Spleen (tissue), 11 donors: Measurements from ENCODE around the gene ATAD3B. TPM values are rescaled to one million over a fixed set of nuclear protein-coding genes. Genes with fewer than 3 reads are reported as not detected.
"Not testable (repeated sequence)": the region's sequence is repeated elsewhere in the genome, so short reads cannot be mapped to it uniquely, and the experiment has no call there.

Experiments used
- DNase-seq: peaks from one replicate; pipeline ENCODE4 v3.0.0-alpha.2; 2020
- H3K27ac ChIP-seq, 8 donors: fragments of 200-600 bp; sonication (generic) in 7 of 8; 1 replicate in 4 of 8; 2 replicates in 4 of 8; pipeline versions ENCODE4 v1.5.0 to v1.8.0; 2016 to 2021; ENCODE audit warnings: inconsistent platforms in 4 of 8, mild to moderate bottlenecking in 4 of 8, moderate library complexity in 1 of 8
- H3K27me3 ChIP-seq, 7 donors: fragments of 200-600 bp; sonication (generic) in 6 of 7; replicated peaks in 1 of 7; 1 replicate in 4 of 7; 2 replicates in 3 of 7; pipeline versions ENCODE4 v1.5.0 to v1.8.0; 2016 to 2021; ENCODE audit warnings: inconsistent platforms in 3 of 7, mild to moderate bottlenecking in 1 of 7
- H3K36me3 ChIP-seq, 6 donors: fragments of 200-600 bp; sonication (generic) in 5 of 6; 1 replicate in 4 of 6; 2 replicates in 2 of 6; pipeline versions ENCODE4 v1.5.0 to v1.8.0; 2016 to 2021; ENCODE audit warnings: inconsistent platforms in 2 of 6
- H3K4me1 ChIP-seq, 6 donors: fragments of 200-600 bp; sonication (generic) in 5 of 6; 1 replicate in 3 of 6; 2 replicates in 3 of 6; pipeline versions ENCODE4 v1.5.0 to v1.8.0; 2016 to 2021; ENCODE audit warnings: inconsistent platforms in 3 of 6
- H3K4me3 ChIP-seq, 8 donors: fragments of 200-600 bp; sonication (generic) in 7 of 8; 1 replicate in 4 of 8; 2 replicates in 4 of 8; pipeline versions ENCODE4 v1.5.0 to v1.8.0; 2016 to 2021; ENCODE audit warnings: inconsistent platforms in 4 of 8, mild to moderate bottlenecking in 4 of 8, moderate library complexity in 2 of 8
- H3K9me3 ChIP-seq, 8 donors: fragments of 200-600 bp; sonication (generic) in 7 of 8; 1 replicate in 4 of 8; 2 replicates in 4 of 8; pipeline versions ENCODE4 v1.5.0 to v1.8.0; 2016 to 2021; ENCODE audit warnings: inconsistent platforms in 4 of 8
- POLR2A ChIP-seq, 3 donors: fragments of 450-650 bp; IDR thresholded peaks; one replicate each; pipeline ENCODE4 v1.5.1; 2017; ENCODE audit warnings: antibody characterized with exemption in 3 of 3, mild to moderate bottlenecking in 1 of 3
- POLR2AphosphoS5 ChIP-seq, 3 donors: sonication (generic); formaldehyde crosslinking; IDR thresholded peaks; one replicate each; pipeline ENCODE4 v1.5.1; 2017; ENCODE audit warnings: antibody characterized with exemption in 3 of 3
- WGBS, 5 donors: extraction: QIAGEN DNeasy Blood & Tissue Kit in 3 of 5; methylation state at CpG; one replicate each; pipeline versions ENCODE4 v1.1.5 to v1.1.7; 2013 to 2018; 5-methylcytosine and 5-hydroxymethylcytosine counted together
- intact Hi-C: fragments of 100-400 bp; cut with DNase I; formaldehyde crosslinking; loops from one replicate; pipeline ENCODE4 v1.15.0; 2023; ENCODE audit warnings: low total_unique reads
- polyA plus RNA-seq, 3 donors: library from polyadenylated mRNA; stranded (reverse); fragments of 200-250 nt; gene quantifications; one replicate each; pipeline ENCODE4 v1.2.1, GENCODE V29; 2013
- total RNA-seq, 7 donors: library from RNA; depleted of rRNA in 3 of 7; stranded (reverse); fragments of >200 nt in 3 of 7; fragmentation: NEBNext Ultra II Directional in 4 of 7; extraction: Animal tissue kit (Norgen Biotek cat#: 25700) in 4 of 7; gene quantifications; one replicate each; pipeline versions ENCODE4 v1.1.0 to v1.2.1, GENCODE V29; 2016 to 2021
- TF ChIP-seq, protein P1 (sequence below), 11 experiments: fragments of 200-600 bp in 7 of 11; fragments of 450-650 bp in 4 of 11; sonication (generic) in 4 of 11; IDR thresholded peaks in 8 of 11; conservative IDR thresholded peaks in 3 of 11; 1 replicate in 7 of 11; 2 replicates in 4 of 11; pipeline versions ENCODE4 v1.4.0 to v1.8.0; 2016 to 2021; ENCODE audit warnings: antibody characterized with exemption in 11 of 11, inconsistent platforms in 4 of 11, mild to moderate bottlenecking in 1 of 11
- donor health status: healthy with polysubstance abuse.
- donor health status: DM: no; HTN: no; CAD: no; lungs with moderate emphysema.
- donor health status: DM: no; HTN: no; CAD: no.
- donor health status: Bipolar disorder and iron deficiency.
- donor health status: healthy.
- donor health status: DM: no; HTN: no; CAD: no.
- donor health status: DM: yes; HTN: yes; CAD: no.

ATAD3B gene
- total and polyA plus RNA-seq, 10 donors = 11.5 to 62.3 (median 26.3) TPM

GRCh38 chr1:1507305-1507704 is 35.7 kb downstream of the ATAD3B start:
- intact Hi-C loops = no loop called here
- Histone ChIP-seq H3K4me1 (peaks cover 3 to 30% (median 17%) of the 10 kb centered on the region in 6 donors), H3K9me3 (no peaks in the 10 kb centered on the region), H3K27me3 (no peaks in the 10 kb centered on the region), H3K36me3 (no peaks in the 10 kb centered on the region), H3K27ac (no peak overlapping the region), H3K4me3 (no peak overlapping the region)
- TF ChIP-seq, protein P1, sequence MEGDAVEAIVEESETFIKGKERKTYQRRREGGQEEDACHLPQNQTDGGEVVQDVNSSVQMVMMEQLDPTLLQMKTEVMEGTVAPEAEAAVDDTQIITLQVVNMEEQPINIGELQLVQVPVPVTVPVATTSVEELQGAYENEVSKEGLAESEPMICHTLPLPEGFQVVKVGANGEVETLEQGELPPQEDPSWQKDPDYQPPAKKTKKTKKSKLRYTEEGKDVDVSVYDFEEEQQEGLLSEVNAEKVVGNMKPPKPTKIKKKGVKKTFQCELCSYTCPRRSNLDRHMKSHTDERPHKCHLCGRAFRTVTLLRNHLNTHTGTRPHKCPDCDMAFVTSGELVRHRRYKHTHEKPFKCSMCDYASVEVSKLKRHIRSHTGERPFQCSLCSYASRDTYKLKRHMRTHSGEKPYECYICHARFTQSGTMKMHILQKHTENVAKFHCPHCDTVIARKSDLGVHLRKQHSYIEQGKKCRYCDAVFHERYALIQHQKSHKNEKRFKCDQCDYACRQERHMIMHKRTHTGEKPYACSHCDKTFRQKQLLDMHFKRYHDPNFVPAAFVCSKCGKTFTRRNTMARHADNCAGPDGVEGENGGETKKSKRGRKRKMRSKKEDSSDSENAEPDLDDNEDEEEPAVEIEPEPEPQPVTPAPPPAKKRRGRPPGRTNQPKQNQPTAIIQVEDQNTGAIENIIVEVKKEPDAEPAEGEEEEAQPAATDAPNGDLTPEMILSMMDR (IDR thresholded peaks at IDR 0.05 in 8 of 11, conservative IDR thresholded peaks at IDR 0.05 in 3 of 11) = no peak
- TF ChIP-seq POLR2AphosphoS5 (IDR thresholded peaks at IDR 0.05) (no peak), POLR2A (IDR thresholded peaks at IDR 0.05) (no peak)
- no peak for DNase-seq
- WGBS, 5 donors = 87 to 92% (median 90%) methylated on average over 4 of the region's 4 CpGs

DNA sequence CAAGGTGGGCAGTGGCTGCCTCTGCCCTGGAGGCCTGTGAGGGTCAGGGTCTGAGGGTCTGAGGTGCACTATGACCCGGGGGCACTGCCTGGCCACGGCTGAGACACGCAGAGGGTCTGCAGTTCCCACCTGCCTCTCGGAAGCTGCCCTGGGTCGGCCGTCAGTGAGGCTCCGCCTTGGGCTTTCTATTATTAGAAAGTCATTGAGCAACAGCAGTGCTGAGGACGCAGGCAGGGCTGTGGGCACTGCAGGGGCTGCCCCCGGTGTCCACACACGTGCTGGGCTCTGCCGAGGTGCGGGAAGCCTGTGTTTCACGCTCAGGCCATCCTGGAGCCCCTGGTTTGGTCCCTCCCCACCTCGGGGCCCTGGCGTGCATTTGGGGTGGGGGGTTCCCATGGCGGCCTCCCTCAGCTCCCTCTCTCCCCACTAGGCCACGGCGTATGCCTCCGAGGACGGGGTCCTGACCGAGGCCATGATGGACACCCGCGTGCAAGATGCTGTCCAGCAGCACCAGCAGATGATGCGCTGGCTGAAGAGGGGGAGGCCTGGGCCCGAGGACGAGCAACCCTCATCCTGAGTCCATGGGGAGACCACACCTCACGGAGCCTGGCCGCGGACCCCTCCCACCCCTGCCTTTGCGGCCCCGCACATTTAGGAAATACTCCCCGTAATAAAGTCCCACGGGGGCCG is 37.4 kb downstream of the ATAD3B start:
- WGBS, 5 donors = 67 to 93% (median 83%) methylated on average over 3 to 29 of the region's 34 CpGs
- DNase-seq, H3K27ac ChIP-seq, H3K9me3 ChIP-seq, H3K4me3 ChIP-seq, intact Hi-C loops, H3K27me3 ChIP-seq, H3K36me3 ChIP-seq: not testable (repeated sequence)
- H3K4me1 ChIP-seq = peaks cover 3 to 41% (median 23%) of the 10 kb centered on the region in 6 donors

DNA sequence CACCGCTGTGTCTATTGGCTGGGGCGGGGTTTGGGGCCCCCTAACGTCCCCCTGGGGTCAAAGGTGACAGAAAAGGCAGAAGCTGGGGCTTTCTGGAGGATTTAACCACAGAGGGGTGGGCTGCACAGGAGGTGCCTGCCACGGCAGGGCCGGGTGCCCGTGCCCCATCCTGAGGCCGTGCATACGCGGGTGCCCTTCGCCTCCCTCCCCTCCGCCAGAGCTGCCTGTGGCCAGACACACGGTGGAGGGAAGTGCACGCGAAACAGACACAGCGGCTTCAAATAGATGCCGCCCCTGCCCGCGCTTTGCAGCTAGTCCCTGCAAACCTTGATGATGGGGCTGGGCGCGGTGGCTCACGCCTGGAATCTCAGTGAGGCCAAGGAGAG is 37.9 kb downstream of the ATAD3B start:
- intact Hi-C loops, H3K27ac ChIP-seq, H3K27me3 ChIP-seq, H3K4me3 ChIP-seq, H3K9me3 ChIP-seq, H3K36me3 ChIP-seq, DNase-seq: not testable (repeated sequence)
- peaks cover 3 to 46% (median 23%) of the 10 kb centered on the region in 6 donors for H3K4me1 ChIP-seq
- WGBS, 5 donors = 70 to 85% (median 74%) methylated on average over 14 to 20 of the region's 21 CpGs

DNA sequence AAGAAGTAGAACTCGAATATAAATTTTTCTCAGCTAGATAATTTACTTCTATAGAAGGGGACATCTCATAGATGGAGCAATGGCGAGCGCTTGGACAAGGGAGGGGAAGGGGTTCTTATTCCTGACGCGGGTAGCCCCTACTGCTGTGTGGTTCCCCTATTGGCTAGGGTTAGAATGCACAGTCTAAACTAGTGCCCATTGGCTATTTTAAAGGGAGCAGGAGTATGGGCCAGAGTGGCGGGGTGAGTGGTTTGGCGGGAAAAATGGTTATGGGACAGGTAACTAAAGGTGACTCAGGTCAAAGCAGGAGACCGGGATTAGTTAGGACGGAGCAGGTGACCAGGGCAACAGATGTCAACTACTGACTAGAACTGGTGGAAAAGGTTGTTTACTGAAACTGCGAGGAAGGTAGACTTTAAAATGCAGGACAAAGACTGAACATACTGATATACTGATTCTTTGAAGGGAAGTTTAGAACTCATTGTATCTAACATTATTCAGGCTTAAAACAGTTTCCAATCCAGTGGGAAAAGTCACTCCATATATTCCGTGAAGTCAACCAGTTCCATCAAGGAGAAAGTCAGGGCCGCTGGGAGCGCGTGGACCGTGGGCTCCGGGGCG is 39.5 kb downstream of the ATAD3B start:
- Histone ChIP-seq H3K36me3 (peaks cover 0 to 10% (median 0%) of the 10 kb centered on the region in 6 donors), H3K4me1 (peaks cover 3 to 31% (median 14%) of the 10 kb centered on the region in 6 donors), H3K27me3 (no peaks in the 10 kb centered on the region), H3K9me3 (no peaks in the 10 kb centered on the region), H3K27ac (peak overlapping the region; percentile 86 to 95 (median 92)), H3K4me3 (peak overlapping the region; percentile 77 to 94 (median 84))
- WGBS, 5 donors = 16 to 21% (median 18%) methylated on average over 17 of the region's 17 CpGs
- TF ChIP-seq POLR2A (IDR thresholded peaks at IDR 0.05) = no peak
- TF ChIP-seq POLR2AphosphoS5 (IDR thresholded peaks at IDR 0.05) = no peak
- TF ChIP-seq, protein P1 (IDR thresholded peaks at IDR 0.05 in 8 of 11, conservative IDR thresholded peaks at IDR 0.05 in 3 of 11) = no peak
- DNase-seq = no peak
- intact Hi-C loops = no loop called here

DNA sequence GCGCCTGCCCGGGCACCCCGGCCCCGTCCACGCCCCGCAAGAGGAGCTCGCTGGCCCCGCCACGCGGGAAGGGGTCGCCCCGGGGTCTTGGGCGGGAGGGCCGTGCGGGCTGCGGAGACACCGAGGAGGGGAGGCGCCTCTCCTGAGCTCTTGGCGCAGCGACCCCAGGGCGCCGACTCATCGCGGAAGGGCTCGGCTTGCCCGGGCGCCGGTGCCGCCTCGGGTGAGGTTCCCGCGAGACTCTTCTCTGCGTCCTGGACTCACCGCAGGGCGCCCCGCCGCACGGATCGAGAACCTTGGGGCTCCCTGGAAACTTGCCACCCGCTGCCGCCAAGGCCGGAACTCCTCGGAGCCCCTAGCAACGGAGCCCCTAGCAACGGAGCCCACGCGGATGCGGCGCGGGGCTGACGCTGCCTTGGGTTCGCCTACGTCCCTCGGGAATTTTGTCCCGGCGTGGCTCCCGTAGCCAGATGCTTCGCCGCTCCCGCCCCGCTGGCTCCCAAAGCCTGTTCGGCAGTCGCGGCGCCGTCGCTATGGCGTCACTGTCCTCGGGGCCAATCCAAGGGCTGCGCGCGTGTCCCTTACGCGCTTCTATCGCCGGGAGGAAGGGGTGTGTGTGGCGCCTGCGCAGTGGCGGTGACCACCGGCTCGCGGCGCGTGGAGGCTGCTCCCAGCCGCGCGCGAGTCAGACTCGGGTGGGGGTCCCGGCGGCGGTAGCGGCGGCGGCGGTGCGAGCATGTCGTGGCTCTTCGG is 40.1 kb downstream of the ATAD3B start, which contains the start of gene ATAD3A:
ATAD3A (plus strand) TSS at position 630 of the 753 bp plus-strand sequence; CDS start at position 737, 107 bp downstream.
- Histone ChIP-seq H3K4me3 (peak within 1 kb of the TSS; percentile 77 to 94 (median 84)), H3K27me3 (no peaks in the 10 kb centered on the region), H3K27ac (peak within 1 kb of the TSS; percentile 86 to 95 (median 92)), H3K4me1 (peaks cover 3 to 31% (median 14%) of the 10 kb centered on the region in 6 donors), H3K9me3 (no peaks in the 10 kb centered on the region), H3K36me3 (peaks cover 0 to 17% (median 0%) of the 10 kb centered on the region in 6 donors)
- intact Hi-C loops = no loop called here
- TF ChIP-seq, protein P1 (IDR thresholded peaks at IDR 0.05 in 8 of 11, conservative IDR thresholded peaks at IDR 0.05 in 3 of 11) = peak in 5 of 11 experiments; percentile 8 to 22 (median 21)
- TF ChIP-seq POLR2AphosphoS5 (IDR thresholded peaks at IDR 0.05) = peak; percentile 95 to 98 (median 96)
- TF ChIP-seq POLR2A (IDR thresholded peaks at IDR 0.05) = peak in 1 of 3 donors; percentile 88
- peak; percentile 99 for DNase-seq
- WGBS, 5 donors = 0 to 1% (median 0%) methylated on average over 34 to 99 of the region's 99 CpGs

DNA sequence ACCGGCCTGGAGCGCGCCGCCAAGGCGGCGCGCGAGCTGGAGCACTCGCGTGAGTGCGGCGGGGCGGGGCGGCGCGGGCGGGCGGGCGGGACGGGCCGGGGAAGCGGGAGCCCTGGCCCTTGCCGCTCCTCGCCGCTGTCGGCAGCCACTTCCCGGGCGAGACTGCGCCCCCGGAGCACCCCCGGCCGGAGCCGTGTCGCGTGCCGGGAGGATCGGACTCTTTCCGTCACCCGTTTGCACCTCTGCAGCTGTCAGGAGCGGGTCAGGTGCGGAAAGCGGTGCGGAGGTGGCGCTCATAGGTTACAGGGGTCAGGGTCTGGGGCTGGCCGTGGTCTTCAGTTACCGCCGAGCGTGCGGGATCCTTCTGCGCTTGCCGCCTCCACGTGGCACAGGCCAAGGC is 40.9 kb downstream of the ATAD3B start:
- H3K9me3 ChIP-seq, intact Hi-C loops, H3K27me3 ChIP-seq: not testable (repeated sequence)
- peaks cover 3 to 31% (median 14%) of the 10 kb centered on the region in 6 donors for H3K4me1 ChIP-seq
- peaks cover 0 to 22% (median 0%) of the 10 kb centered on the region in 6 donors for H3K36me3 ChIP-seq
- H3K4me3 ChIP-seq = peak overlapping the region; percentile 77 to 94 (median 84)
- H3K27ac ChIP-seq = peak overlapping the region in 5 of 8 donors; percentile 86 to 95 (median 93)
- DNase-seq = peak; percentile 84
- WGBS, 5 donors = 0 to 3% (median 1%) methylated on average over 13 to 49 of the region's 52 CpGs; no CpG with 5 or more reads in 1 of the 5 donors

GRCh38 chr1:1513675-1514074 is 42.1 kb downstream of the ATAD3B start:
- WGBS, 5 donors = 77 to 90% (median 79%) methylated on average over 10 to 17 of the region's 18 CpGs

More at GRCh38 chr1:1513675-1514074, 42.1 kb downstream of the ATAD3B start:
- Histone ChIP-seq H3K36me3 (peaks cover 0 to 33% (median 0%) of the 10 kb centered on the region in 6 donors), H3K4me1 (peaks cover 3 to 31% (median 14%) of the 10 kb centered on the region in 6 donors)
- DNase-seq, H3K27me3 ChIP-seq, H3K4me3 ChIP-seq, H3K27ac ChIP-seq, H3K9me3 ChIP-seq, intact Hi-C loops: not testable (repeated sequence)
